SK-N-SH treated with all-trans-retinoic acid at 6 μM for 48 hours (cell line): ENCODE results near the gene ARRDC3.

Experiments used
- ATAC-seq: fragments of 200-7000 bp; cut with Tn5 transposase; 3 replicates; pipeline ENCODE4 v1.9.1; 2020; ENCODE audit warnings: mild to moderate bottlenecking, moderate library complexity
- ARNTL ChIP-seq: fragments of 450-650 bp; formaldehyde crosslinking; IDR thresholded peaks from 2 replicates; pipeline ENCODE4 v1.5.0; 2020; ENCODE audit warnings: low read depth, mild to moderate bottlenecking, moderate library complexity, borderline replicate concordance
- BACH2 ChIP-seq: fragments of 250-450 bp; sonication (Bioruptor Pico); IDR thresholded peaks from 2 replicates; pipeline ENCODE4 v1.9.0; 2021; ENCODE audit warnings: mild to moderate bottlenecking, borderline replicate concordance
- CSDC2 ChIP-seq: fragments of 250-450 bp; sonication (Bioruptor Pico); IDR thresholded peaks from 2 replicates; pipeline ENCODE4 v1.5.0; 2020; ENCODE audit warnings: mild to moderate bottlenecking, moderate library complexity
- CSRNP3 ChIP-seq: fragments of 250-450 bp; sonication (Bioruptor Pico); IDR thresholded peaks from 2 replicates; pipeline ENCODE4 v1.5.1; 2021; ENCODE audit warnings: mild to moderate bottlenecking, moderate library complexity
- ESRRG ChIP-seq: fragments of 250-450 bp; sonication (Bioruptor Pico); IDR thresholded peaks from 2 replicates; pipeline ENCODE4 v1.6.1; 2021; ENCODE audit warnings: mild to moderate bottlenecking
- GLIS3 ChIP-seq: fragments of 250-450 bp; sonication (Bioruptor Pico); IDR thresholded peaks from 2 replicates; pipeline ENCODE4 v1.5.0; 2020; ENCODE audit warnings: mild to moderate bottlenecking, moderate library complexity
- ISL1 ChIP-seq: fragments of 250-450 bp; sonication (Bioruptor Pico); IDR thresholded peaks from 2 replicates; pipeline ENCODE4 v2.1.2; 2022; ENCODE audit warnings: mild to moderate bottlenecking, moderate library complexity
- OSR1 ChIP-seq: fragments of 250-450 bp; sonication (Bioruptor Pico); IDR thresholded peaks from 2 replicates; pipeline ENCODE4 v1.8.0; 2022; ENCODE audit warnings: moderate library complexity, mild to moderate bottlenecking, inconsistent platforms
- PATZ1 ChIP-seq: fragments of 250-450 bp; sonication (Bioruptor Pico); IDR thresholded peaks from 2 replicates; pipeline ENCODE4 v1.8.0; 2020; ENCODE audit warnings: mild to moderate bottlenecking, moderate library complexity, borderline replicate concordance
- PPARA ChIP-seq: fragments of 250-450 bp; sonication (Bioruptor Pico); IDR thresholded peaks from 2 replicates; pipeline ENCODE4 v1.5.0; 2020; ENCODE audit warnings: mild to moderate bottlenecking, borderline replicate concordance
- RARB ChIP-seq: fragments of 250-450 bp; sonication (Bioruptor Pico); IDR thresholded peaks from 2 replicates; pipeline ENCODE4 v1.8.0; 2021; ENCODE audit warnings: mild to moderate bottlenecking, moderate library complexity
- SNAI2 ChIP-seq: fragments of 250-450 bp; sonication (Bioruptor Pico); IDR thresholded peaks from 2 replicates; pipeline ENCODE4 v1.5.0; 2020; ENCODE audit warnings: mild to moderate bottlenecking, moderate library complexity
- TCF4 ChIP-seq: fragments of 250-450 bp; sonication (Bioruptor Pico); IDR thresholded peaks from 2 replicates; pipeline ENCODE4 v1.8.0; 2021; ENCODE audit warnings: mild to moderate bottlenecking, moderate library complexity, borderline replicate concordance
- TOX ChIP-seq: fragments of 250-450 bp; sonication (Bioruptor Pico); IDR thresholded peaks from 2 replicates; pipeline ENCODE4 v1.8.0; 2021; ENCODE audit warnings: mild to moderate bottlenecking, moderate library complexity, borderline replicate concordance
- ZFP30 ChIP-seq: fragments of 450-650 bp; formaldehyde crosslinking; IDR thresholded peaks from 2 replicates; pipeline ENCODE4 v1.5.0; 2022; ENCODE audit warnings: mild to moderate bottlenecking, moderate library complexity
- ZNF565 ChIP-seq: fragments of 450-650 bp; formaldehyde crosslinking; conservative IDR thresholded peaks from 2 replicates; pipeline ENCODE4 v1.5.0; 2020; ENCODE audit warnings: low read depth, mild to moderate bottlenecking, moderate library complexity
- ZNF70 ChIP-seq: fragments of 450-650 bp; formaldehyde crosslinking; IDR thresholded peaks from 2 replicates; pipeline ENCODE4 v1.5.0; 2020; ENCODE audit warnings: mild to moderate bottlenecking, moderate library complexity
- ZNF8 ChIP-seq: fragments of 450-650 bp; formaldehyde crosslinking; IDR thresholded peaks from 2 replicates; pipeline ENCODE4 v1.5.0; 2020; ENCODE audit warnings: mild to moderate bottlenecking, moderate library complexity
- TF ChIP-seq, protein P1 (sequence below): fragments of 250-450 bp; sonication (Bioruptor Pico); IDR thresholded peaks from 2 replicates; pipeline ENCODE4 v1.8.0; 2021; ENCODE audit warnings: low read depth, mild to moderate bottlenecking, moderate library complexity, borderline replicate concordance
- TF ChIP-seq, protein P2 (sequence below): fragments of 250-450 bp; sonication (Bioruptor Pico); IDR thresholded peaks from 2 replicates; pipeline ENCODE4 v1.5.0; 2020; ENCODE audit warnings: mild to moderate bottlenecking, moderate library complexity

The ARRDC3 gene

GRCh38 chr5:91407204-91407603 lies 24.1 kb upstream of the ARRDC3 start:
- ATAC-seq: no peak
- no peak for TF ChIP-seq ESRRG (CRISPR knock-in tag)
- no peak for TF ChIP-seq ZNF8 (CRISPR knock-in tag)
- no peak for TF ChIP-seq OSR1 (CRISPR knock-in tag)
- TF ChIP-seq ZFP30 (CRISPR knock-in tag): no peak
- TF ChIP-seq TCF4 (CRISPR knock-in tag): no peak
- TF ChIP-seq CSRNP3 (CRISPR knock-in tag): no peak
- TF ChIP-seq, all 23 proteins: peak for 0

DNA sequence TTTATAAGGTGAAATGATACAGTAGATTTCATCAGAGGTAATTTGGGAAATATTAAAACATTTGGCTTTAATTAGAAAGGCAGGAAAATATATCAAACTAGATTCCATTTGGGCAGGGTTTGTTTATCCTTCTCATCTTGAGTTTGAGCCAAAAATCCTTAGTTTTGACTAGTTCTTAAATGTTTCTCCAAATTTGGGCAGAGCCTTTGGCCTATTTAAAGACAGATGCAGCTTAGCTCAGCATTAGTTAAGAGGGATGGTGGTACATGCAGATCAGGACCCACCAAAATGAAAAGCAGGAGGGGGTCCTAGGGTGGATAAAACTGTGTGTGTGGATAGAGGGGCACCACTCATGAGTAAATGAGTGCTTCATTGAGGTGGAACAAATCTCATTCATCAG lies 20.3 kb upstream of the ARRDC3 start:
- TF ChIP-seq RARB (CRISPR knock-in tag) (no peak), ZFP30 (CRISPR knock-in tag) (no peak), ZNF70 (CRISPR knock-in tag) (no peak), ISL1 (no peak), ZNF8 (CRISPR knock-in tag) (no peak), BACH2 (CRISPR knock-in tag) (no peak), PATZ1 (CRISPR knock-in tag) (no peak), PPARA (no peak), CSRNP3 (CRISPR knock-in tag) (no peak), GLIS3 (CRISPR knock-in tag) (no peak)
- peak; percentile 49 for ATAC-seq

DNA sequence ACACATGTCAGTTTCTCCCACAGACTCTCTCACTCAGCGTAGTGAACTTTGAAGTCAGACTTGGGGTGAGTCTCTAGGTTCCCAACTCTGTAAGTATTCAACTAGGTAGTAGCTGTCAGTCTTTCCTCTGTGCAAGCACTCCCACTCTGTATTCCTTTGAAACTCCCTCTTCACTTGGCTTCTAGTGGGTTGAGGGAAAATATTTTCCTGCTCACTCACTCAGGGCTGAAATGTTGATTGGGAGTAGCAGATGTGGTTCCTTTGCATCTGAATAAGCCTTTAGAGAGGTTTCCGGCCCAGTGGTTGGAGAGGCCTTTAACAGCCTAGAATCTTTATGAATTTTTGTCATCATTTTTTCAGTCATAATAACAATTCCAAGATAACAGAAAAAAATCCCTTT lies 18.1 kb upstream of the ARRDC3 start:
- ATAC-seq: no peak
- TF ChIP-seq GLIS3 (CRISPR knock-in tag) (no peak), ZNF565 (CRISPR knock-in tag) (no peak), ZNF8 (CRISPR knock-in tag) (no peak), ZNF70 (CRISPR knock-in tag) (no peak), ISL1 (no peak), ARNTL (CRISPR knock-in tag) (no peak), PATZ1 (CRISPR knock-in tag) (no peak), TCF4 (CRISPR knock-in tag) (no peak), OSR1 (CRISPR knock-in tag) (no peak), TOX (CRISPR knock-in tag) (no peak), RARB (CRISPR knock-in tag) (no peak), SNAI2 (CRISPR knock-in tag) (no peak), ZFP30 (CRISPR knock-in tag) (no peak), CSDC2 (CRISPR knock-in tag) (no peak)
- TF ChIP-seq, protein P1, sequence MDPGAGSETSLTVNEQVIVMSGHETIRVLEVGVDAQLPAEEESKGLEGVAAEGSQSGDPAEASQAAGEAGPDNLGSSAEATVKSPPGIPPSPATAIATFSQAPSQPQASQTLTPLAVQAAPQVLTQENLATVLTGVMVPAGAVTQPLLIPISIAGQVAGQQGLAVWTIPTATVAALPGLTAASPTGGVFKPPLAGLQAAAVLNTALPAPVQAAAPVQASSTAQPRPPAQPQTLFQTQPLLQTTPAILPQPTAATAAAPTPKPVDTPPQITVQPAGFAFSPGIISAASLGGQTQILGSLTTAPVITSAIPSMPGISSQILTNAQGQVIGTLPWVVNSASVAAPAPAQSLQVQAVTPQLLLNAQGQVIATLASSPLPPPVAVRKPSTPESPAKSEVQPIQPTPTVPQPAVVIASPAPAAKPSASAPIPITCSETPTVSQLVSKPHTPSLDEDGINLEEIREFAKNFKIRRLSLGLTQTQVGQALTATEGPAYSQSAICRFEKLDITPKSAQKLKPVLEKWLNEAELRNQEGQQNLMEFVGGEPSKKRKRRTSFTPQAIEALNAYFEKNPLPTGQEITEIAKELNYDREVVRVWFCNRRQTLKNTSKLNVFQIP (CRISPR knock-in tag): no peak
- TF ChIP-seq, protein P2, sequence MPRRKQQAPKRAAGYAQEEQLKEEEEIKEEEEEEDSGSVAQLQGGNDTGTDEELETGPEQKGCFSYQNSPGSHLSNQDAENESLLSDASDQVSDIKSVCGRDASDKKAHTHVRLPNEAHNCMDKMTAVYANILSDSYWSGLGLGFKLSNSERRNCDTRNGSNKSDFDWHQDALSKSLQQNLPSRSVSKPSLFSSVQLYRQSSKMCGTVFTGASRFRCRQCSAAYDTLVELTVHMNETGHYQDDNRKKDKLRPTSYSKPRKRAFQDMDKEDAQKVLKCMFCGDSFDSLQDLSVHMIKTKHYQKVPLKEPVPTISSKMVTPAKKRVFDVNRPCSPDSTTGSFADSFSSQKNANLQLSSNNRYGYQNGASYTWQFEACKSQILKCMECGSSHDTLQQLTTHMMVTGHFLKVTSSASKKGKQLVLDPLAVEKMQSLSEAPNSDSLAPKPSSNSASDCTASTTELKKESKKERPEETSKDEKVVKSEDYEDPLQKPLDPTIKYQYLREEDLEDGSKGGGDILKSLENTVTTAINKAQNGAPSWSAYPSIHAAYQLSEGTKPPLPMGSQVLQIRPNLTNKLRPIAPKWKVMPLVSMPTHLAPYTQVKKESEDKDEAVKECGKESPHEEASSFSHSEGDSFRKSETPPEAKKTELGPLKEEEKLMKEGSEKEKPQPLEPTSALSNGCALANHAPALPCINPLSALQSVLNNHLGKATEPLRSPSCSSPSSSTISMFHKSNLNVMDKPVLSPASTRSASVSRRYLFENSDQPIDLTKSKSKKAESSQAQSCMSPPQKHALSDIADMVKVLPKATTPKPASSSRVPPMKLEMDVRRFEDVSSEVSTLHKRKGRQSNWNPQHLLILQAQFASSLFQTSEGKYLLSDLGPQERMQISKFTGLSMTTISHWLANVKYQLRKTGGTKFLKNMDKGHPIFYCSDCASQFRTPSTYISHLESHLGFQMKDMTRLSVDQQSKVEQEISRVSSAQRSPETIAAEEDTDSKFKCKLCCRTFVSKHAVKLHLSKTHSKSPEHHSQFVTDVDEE (CRISPR knock-in tag): no peak
